ENCODE measurements around the gene ZAR1. TPM values are rescaled to one million over a fixed set of nuclear protein-coding genes. Genes with fewer than 3 reads are reported as not detected.

ZAR1 gene
- total RNA-seq, 1 experiment from 2014 or later, result 0.47 TPM

DNA sequence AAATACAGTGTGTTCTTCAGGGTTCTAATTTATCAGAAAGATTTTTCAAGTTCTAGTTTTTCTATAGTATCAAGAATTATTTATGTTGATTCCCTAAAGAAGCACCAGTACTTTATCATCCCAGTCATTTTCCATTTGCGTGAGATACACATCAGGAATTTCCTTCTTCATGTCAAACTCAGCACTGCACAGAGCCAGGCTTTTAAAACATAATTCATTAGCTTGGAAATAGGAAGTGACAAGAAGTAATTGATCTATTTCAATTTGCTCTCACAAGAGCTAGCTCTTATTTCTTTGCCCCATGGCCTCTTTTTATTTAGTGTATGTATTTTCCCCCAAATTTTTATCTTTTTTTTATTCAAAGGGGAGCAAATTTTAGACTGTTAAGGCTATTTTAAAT lies 19.9 kb upstream of the ZAR1 start:
- Histone ChIP-seq H3K27ac (ENCODE audit: low read depth, low read length) (no peak overlapping the region), H3K4me1 (ENCODE audit: control insufficient read depth in 1 of 2, insufficient read depth in 2 of 2, low read length in 2 of 2) (no peaks in the 10 kb centered on the region), H4K20me1 (ENCODE audit: insufficient read depth) (no peaks in the 10 kb centered on the region), H3K79me2 (ENCODE audit: insufficient read depth, low read length) (no peaks in the 10 kb centered on the region), H3K27me3 (ENCODE audit: insufficient read depth, low read length) (no peaks in the 10 kb centered on the region), H3K9ac (ENCODE audit: low read length) (no peak overlapping the region), H2AFZ (ENCODE audit: low read depth, low read length, poor library complexity, severe bottlenecking) (no peak overlapping the region), H3K9me2 (ENCODE audit: insufficient read depth) (no peaks in the 10 kb centered on the region), H3K9me3 (ENCODE audit: control insufficient read depth in 1 of 2, insufficient read depth in 1 of 2, low read depth in 1 of 2, low read length in 2 of 2) (no peaks in the 10 kb centered on the region), H3K4me3 (replicated peaks in 1 of 2; ENCODE audit: low read depth in 1 of 2, low read length in 2 of 2) (no peak overlapping the region), H3K36me3 (ENCODE audit: control insufficient read depth in 1 of 2, insufficient read depth in 2 of 2, low read length in 2 of 2) (no peaks in the 10 kb centered on the region), H3K4me2 (ENCODE audit: low read length) (no peak overlapping the region)
- no peak for ATAC-seq
- DNase-seq (ENCODE audit: low read depth, low spot score), result no peak
- ChIA-PET RAD21 (ENCODE audit: low non-redundant PET in 1 of 2, low total read pairs in 2 of 2, uncharacterized antibody in 2 of 2, unreplicated experiment in 2 of 2) (no interaction called here), CTCF (no interaction called here), POLR2A (no interaction called here)
- TF ChIP-seq POLR2A (IDR thresholded peaks at IDR 0.05; ENCODE audit: borderline replicate concordance, extremely low read depth, insufficient read depth, insufficient read length) (no peak), SRF (IDR thresholded peaks at IDR 0.05; ENCODE audit: low read depth) (no peak), ELF1 (IDR thresholded peaks at IDR 0.05; ENCODE audit: borderline replicate concordance, low read depth) (no peak), EGR1 (IDR thresholded peaks at IDR 0.05; ENCODE audit: low read depth) (no peak), EZH2 (IDR thresholded peaks at IDR 0.05) (no peak)
- TF ChIP-seq, protein P1, sequence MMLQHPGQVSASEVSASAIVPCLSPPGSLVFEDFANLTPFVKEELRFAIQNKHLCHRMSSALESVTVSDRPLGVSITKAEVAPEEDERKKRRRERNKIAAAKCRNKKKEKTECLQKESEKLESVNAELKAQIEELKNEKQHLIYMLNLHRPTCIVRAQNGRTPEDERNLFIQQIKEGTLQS (IDR thresholded peaks at IDR 0.05), result no peak
- BruUV-seq (replicated peaks), result no TSS peak
- intact Hi-C loops (cut with micrococcal nuclease), result no loop called here

DNA sequence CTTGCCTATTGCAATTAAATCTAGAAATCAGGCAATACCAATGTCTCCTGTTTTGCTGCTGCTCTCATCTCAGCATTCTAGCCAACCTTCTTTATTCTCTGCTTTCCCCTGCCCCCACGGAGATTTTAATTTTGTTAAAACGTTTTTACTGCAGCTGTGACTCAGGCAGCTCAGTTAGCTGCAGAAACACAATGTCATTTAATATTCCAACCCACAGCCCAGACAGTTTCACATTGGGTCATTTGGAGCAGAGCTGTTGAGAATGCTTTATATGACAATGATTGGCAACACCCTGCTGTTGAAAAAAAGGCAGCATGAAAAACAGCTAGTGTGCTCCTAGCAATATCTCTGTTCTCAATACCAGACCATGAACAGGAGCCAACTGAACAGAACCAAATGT lies 19.5 kb upstream of the ZAR1 start:
- H2AFZ ChIP-seq (ENCODE audit: low read depth, low read length, poor library complexity, severe bottlenecking), result no peak overlapping the region
- no peaks in the 10 kb centered on the region for H3K36me3 ChIP-seq (ENCODE audit: control insufficient read depth in 1 of 2, insufficient read depth in 2 of 2, low read length in 2 of 2)
- H3K27ac ChIP-seq (ENCODE audit: low read depth, low read length), result no peak overlapping the region
- no peaks in the 10 kb centered on the region for H3K9me3 ChIP-seq (ENCODE audit: control insufficient read depth in 1 of 2, insufficient read depth in 1 of 2, low read depth in 1 of 2, low read length in 2 of 2)
- no TSS peak for BruUV-seq (replicated peaks)
- H3K4me3 ChIP-seq (replicated peaks in 1 of 2; ENCODE audit: low read depth in 1 of 2, low read length in 2 of 2), result no peak overlapping the region
- DNase-seq (ENCODE audit: low read depth, low spot score) (no peak), ATAC-seq (no peak)
- H3K4me2 ChIP-seq (ENCODE audit: low read length), result no peak overlapping the region
- H3K9ac ChIP-seq (ENCODE audit: low read length), result no peak overlapping the region
- H3K4me1 ChIP-seq (ENCODE audit: control insufficient read depth in 1 of 2, insufficient read depth in 2 of 2, low read length in 2 of 2), result no peaks in the 10 kb centered on the region
- no peaks in the 10 kb centered on the region for H3K79me2 ChIP-seq (ENCODE audit: insufficient read depth, low read length)
- no peaks in the 10 kb centered on the region for H3K27me3 ChIP-seq (ENCODE audit: insufficient read depth, low read length)
- RAD21 ChIA-PET (ENCODE audit: low non-redundant PET in 1 of 2, low total read pairs in 2 of 2, uncharacterized antibody in 2 of 2, unreplicated experiment in 2 of 2), result no interaction called here
- intact Hi-C loops (cut with micrococcal nuclease), result no loop called here
- POLR2A ChIA-PET, result no interaction called here
- H4K20me1 ChIP-seq (ENCODE audit: insufficient read depth), result no peaks in the 10 kb centered on the region
- no peaks in the 10 kb centered on the region for H3K9me2 ChIP-seq (ENCODE audit: insufficient read depth)
- TF ChIP-seq, protein P2, sequence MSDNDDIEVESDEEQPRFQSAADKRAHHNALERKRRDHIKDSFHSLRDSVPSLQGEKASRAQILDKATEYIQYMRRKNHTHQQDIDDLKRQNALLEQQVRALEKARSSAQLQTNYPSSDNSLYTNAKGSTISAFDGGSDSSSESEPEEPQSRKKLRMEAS (IDR thresholded peaks at IDR 0.05), result no peak
- TF ChIP-seq ZNF274 (IDR thresholded peaks at IDR 0.05; ENCODE audit: low read depth, low read length) (no peak), RAD21 (IDR thresholded peaks at IDR 0.05; ENCODE audit: low read depth) (no peak), POLR2A (IDR thresholded peaks at IDR 0.05; ENCODE audit: borderline replicate concordance, extremely low read depth, insufficient read depth, insufficient read length) (no peak), EGR1 (IDR thresholded peaks at IDR 0.05; ENCODE audit: low read depth) (no peak), SRF (IDR thresholded peaks at IDR 0.05; ENCODE audit: low read depth) (no peak), EZH2 (IDR thresholded peaks at IDR 0.05) (no peak), SP1 (IDR thresholded peaks at IDR 0.05; ENCODE audit: low read depth) (no peak), ZFX (IDR thresholded peaks at IDR 0.05) (no peak), CBX3 (IDR thresholded peaks at IDR 0.05; ENCODE audit: low read depth) (no peak), CEBPB (IDR thresholded peaks at IDR 0.05; ENCODE audit: low read depth) (no peak)
- TF ChIP-seq, protein P3, sequence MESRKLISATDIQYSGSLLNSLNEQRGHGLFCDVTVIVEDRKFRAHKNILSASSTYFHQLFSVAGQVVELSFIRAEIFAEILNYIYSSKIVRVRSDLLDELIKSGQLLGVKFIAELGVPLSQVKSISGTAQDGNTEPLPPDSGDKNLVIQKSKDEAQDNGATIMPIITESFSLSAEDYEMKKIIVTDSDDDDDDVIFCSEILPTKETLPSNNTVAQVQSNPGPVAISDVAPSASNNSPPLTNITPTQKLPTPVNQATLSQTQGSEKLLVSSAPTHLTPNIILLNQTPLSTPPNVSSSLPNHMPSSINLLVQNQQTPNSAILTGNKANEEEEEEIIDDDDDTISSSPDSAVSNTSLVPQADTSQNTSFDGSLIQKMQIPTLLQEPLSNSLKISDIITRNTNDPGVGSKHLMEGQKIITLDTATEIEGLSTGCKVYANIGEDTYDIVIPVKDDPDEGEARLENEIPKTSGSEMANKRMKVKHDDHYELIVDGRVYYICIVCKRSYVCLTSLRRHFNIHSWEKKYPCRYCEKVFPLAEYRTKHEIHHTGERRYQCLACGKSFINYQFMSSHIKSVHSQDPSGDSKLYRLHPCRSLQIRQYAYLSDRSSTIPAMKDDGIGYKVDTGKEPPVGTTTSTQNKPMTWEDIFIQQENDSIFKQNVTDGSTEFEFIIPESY (IDR thresholded peaks at IDR 0.05; ENCODE audit: extremely low read depth, insufficient replicate concordance, low read length), result no peak
- TF ChIP-seq, protein P4, sequence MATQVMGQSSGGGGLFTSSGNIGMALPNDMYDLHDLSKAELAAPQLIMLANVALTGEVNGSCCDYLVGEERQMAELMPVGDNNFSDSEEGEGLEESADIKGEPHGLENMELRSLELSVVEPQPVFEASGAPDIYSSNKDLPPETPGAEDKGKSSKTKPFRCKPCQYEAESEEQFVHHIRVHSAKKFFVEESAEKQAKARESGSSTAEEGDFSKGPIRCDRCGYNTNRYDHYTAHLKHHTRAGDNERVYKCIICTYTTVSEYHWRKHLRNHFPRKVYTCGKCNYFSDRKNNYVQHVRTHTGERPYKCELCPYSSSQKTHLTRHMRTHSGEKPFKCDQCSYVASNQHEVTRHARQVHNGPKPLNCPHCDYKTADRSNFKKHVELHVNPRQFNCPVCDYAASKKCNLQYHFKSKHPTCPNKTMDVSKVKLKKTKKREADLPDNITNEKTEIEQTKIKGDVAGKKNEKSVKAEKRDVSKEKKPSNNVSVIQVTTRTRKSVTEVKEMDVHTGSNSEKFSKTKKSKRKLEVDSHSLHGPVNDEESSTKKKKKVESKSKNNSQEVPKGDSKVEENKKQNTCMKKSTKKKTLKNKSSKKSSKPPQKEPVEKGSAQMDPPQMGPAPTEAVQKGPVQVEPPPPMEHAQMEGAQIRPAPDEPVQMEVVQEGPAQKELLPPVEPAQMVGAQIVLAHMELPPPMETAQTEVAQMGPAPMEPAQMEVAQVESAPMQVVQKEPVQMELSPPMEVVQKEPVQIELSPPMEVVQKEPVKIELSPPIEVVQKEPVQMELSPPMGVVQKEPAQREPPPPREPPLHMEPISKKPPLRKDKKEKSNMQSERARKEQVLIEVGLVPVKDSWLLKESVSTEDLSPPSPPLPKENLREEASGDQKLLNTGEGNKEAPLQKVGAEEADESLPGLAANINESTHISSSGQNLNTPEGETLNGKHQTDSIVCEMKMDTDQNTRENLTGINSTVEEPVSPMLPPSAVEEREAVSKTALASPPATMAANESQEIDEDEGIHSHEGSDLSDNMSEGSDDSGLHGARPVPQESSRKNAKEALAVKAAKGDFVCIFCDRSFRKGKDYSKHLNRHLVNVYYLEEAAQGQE (IDR thresholded peaks at IDR 0.05; ENCODE audit: low read depth), result no peak
- CTCF ChIA-PET, result no interaction called here

Data from HCT116 (cell line).